GM13976 (cell line): Measurements from ENCODE around the gene PANK2.
"Not testable (repeated sequence)": the region's sequence is repeated elsewhere in the genome, so short reads cannot be mapped to it uniquely, and the experiment has no call there.

Experiments
- DNase-seq: peaks from one replicate; pipeline ENCODE4 v3.0.0; 2012; ENCODE audit warnings: low spot score
- CTCF ChIP-seq: IDR thresholded peaks from 2 replicates; pipeline ENCODE4 v1.5.1; 2012; ENCODE audit warnings: borderline replicate concordance, mild to moderate bottlenecking; ENCODE audit not compliant: insufficient read depth; ENCODE audit errors: extremely low read depth, missing control alignments, control extremely low read depth
- in situ Hi-C: fragments of 300-500 bp; cut with MboI; formaldehyde crosslinking; loops from one replicate; pipeline ENCODE4 v1.12.0; 2022; ENCODE audit warnings: low sequenced_read_pairs, mixed read lengths, inconsistent platforms; ENCODE audit not compliant: unreplicated experiment

PANK2 gene

GRCh38 chr20:3890999-3891929 lies 2.1 kb downstream of the PANK2 start:
- no peak for TF ChIP-seq CTCF
- in situ Hi-C loops: no loop called here
- no peak for DNase-seq

- in situ Hi-C loops: no loop called here
- DNase-seq: no peak
- TF ChIP-seq CTCF: no peak
These were observed 5.6 kb downstream of the PANK2 start for GRCh38 chr20:3894796-3895195.

GRCh38 chr20:3896302-3896701 lies 7.1 kb downstream of the PANK2 start:
- in situ Hi-C loops: no loop called here
- DNase-seq: no peak
- no peak for TF ChIP-seq CTCF

- in situ Hi-C loops: no loop called here
- TF ChIP-seq CTCF: no peak
- no peak for DNase-seq
These were observed 7.8 kb downstream of the PANK2 start for GRCh38 chr20:3896853-3897583.

GRCh38 chr20:3898181-3898580 lies 9.0 kb downstream of the PANK2 start:
- DNase-seq, in situ Hi-C loops: not testable (repeated sequence)

- DNase-seq: no peak
- in situ Hi-C loops: no loop called here
- TF ChIP-seq CTCF: no peak
These were observed 9.5 kb downstream of the PANK2 start for GRCh38 chr20:3898639-3899038.

- in situ Hi-C loops: no loop called here
- DNase-seq: no peak
- no peak for TF ChIP-seq CTCF
These were observed 11.0 kb downstream of the PANK2 start for GRCh38 chr20:3900187-3900604.
